GM19240 (cell line): ENCODE results near the gene APBA2.
"Not testable (repeated sequence)": the region's sequence is repeated elsewhere in the genome, so short reads cannot be mapped to it uniquely, and the experiment has no call there.

Experiments used
- DNase-seq: peaks from one replicate; pipeline ENCODE4 v3.0.0; 2011; ENCODE audit warnings: low spot score; ENCODE audit not compliant: insufficient read length

Gene APBA2

GRCh38 chr15:29032751-29033150 is 147.0 kb downstream of the APBA2 start:
- no peak for DNase-seq

- DNase-seq = no peak
These were observed 148.4 kb downstream of the APBA2 start for GRCh38 chr15:29034151-29034550.

- DNase-seq = no peak
These were observed 149.0 kb downstream of the APBA2 start for GRCh38 chr15:29034593-29035335.

- no peak for DNase-seq
These were observed 149.8 kb downstream of the APBA2 start for GRCh38 chr15:29035336-29036285.

GRCh38 chr15:29037997-29038705 is 152.4 kb downstream of the APBA2 start:
- DNase-seq = no peak

GRCh38 chr15:29039466-29040369 is 153.9 kb downstream of the APBA2 start:
- DNase-seq = no peak

GRCh38 chr15:29040370-29040751 is 154.6 kb downstream of the APBA2 start:
- DNase-seq = no peak

GRCh38 chr15:29043736-29044502 is 158.1 kb downstream of the APBA2 start:
- DNase-seq = no peak

- DNase-seq = no peak
These were observed 158.7 kb downstream of the APBA2 start for GRCh38 chr15:29044503-29044901.

GRCh38 chr15:29045161-29045560 is 159.4 kb downstream of the APBA2 start:
- DNase-seq = not testable (repeated sequence)

- DNase-seq = no peak
These were observed 159.9 kb downstream of the APBA2 start for GRCh38 chr15:29045717-29046116.

GRCh38 chr15:29046281-29046810 is 160.6 kb downstream of the APBA2 start:
- no peak for DNase-seq

GRCh38 chr15:29046977-29047376 is 161.2 kb downstream of the APBA2 start:
- no peak for DNase-seq

GRCh38 chr15:29048011-29048410 is 162.2 kb downstream of the APBA2 start:
- no peak for DNase-seq

GRCh38 chr15:29050870-29051269 is 165.1 kb downstream of the APBA2 start:
- DNase-seq = no peak

- DNase-seq = no peak
These were observed 165.6 kb downstream of the APBA2 start for GRCh38 chr15:29051422-29051821.

- DNase-seq = no peak
These were observed 167.2 kb downstream of the APBA2 start for GRCh38 chr15:29053006-29053405.

- DNase-seq = no peak
These were observed 167.9 kb downstream of the APBA2 start for GRCh38 chr15:29053661-29054131.

- DNase-seq = no peak
These were observed 168.6 kb downstream of the APBA2 start for GRCh38 chr15:29054171-29055045.
